ENCODE measurements around the gene LRFN3.
"Not testable (repeated sequence)": the region's sequence is repeated elsewhere in the genome, so short reads cannot be mapped to it uniquely, and the experiment has no call there.

LRFN3 gene

DNA sequence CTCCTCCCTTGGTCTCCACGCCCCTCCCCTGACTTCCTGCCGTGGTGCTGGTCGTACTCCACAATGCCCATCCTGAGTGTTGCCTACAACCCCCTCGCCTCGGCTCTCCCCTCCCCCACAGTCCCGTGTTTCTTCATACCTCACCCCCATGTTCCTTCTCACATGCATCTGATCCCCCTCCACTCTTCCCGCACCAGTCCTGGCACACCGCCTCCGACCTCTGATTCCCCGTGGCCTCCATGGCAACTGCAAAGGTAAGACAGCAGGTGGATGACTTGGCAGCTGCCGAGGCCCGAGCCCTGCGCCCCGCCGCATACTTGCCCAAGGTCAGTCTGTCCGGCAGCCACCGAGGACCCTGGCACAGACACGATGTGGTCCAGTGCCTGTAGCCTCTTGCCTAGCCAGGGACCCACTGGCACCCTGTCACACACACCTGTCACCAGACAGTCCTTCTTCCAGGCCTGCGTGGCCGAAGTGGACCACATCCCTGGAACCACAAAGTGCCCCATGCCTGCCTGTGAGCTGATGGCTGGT, 42.7 kb downstream of the LRFN3 start:
- no peak for ATAC-seq
- no peak for TF ChIP-seq RARB (CRISPR knock-in tag; IDR thresholded peaks at IDR 0.05)
- TF ChIP-seq, protein P1, sequence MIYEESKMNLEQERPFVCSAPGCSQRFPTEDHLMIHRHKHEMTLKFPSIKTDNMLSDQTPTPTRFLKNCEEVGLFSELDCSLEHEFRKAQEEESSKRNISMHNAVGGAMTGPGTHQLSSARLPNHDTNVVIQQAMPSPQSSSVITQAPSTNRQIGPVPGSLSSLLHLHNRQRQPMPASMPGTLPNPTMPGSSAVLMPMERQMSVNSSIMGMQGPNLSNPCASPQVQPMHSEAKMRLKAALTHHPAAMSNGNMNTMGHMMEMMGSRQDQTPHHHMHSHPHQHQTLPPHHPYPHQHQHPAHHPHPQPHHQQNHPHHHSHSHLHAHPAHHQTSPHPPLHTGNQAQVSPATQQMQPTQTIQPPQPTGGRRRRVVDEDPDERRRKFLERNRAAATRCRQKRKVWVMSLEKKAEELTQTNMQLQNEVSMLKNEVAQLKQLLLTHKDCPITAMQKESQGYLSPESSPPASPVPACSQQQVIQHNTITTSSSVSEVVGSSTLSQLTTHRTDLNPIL (CRISPR knock-in tag; IDR thresholded peaks at IDR 0.05; ENCODE audit: low read depth) = no peak
- no peak for TF ChIP-seq ARNTL (CRISPR knock-in tag; IDR thresholded peaks at IDR 0.05; ENCODE audit: borderline replicate concordance, low read depth)
- no peak for TF ChIP-seq ISL1 (CRISPR knock-in tag; IDR thresholded peaks at IDR 0.05)
- TF ChIP-seq, protein P2, sequence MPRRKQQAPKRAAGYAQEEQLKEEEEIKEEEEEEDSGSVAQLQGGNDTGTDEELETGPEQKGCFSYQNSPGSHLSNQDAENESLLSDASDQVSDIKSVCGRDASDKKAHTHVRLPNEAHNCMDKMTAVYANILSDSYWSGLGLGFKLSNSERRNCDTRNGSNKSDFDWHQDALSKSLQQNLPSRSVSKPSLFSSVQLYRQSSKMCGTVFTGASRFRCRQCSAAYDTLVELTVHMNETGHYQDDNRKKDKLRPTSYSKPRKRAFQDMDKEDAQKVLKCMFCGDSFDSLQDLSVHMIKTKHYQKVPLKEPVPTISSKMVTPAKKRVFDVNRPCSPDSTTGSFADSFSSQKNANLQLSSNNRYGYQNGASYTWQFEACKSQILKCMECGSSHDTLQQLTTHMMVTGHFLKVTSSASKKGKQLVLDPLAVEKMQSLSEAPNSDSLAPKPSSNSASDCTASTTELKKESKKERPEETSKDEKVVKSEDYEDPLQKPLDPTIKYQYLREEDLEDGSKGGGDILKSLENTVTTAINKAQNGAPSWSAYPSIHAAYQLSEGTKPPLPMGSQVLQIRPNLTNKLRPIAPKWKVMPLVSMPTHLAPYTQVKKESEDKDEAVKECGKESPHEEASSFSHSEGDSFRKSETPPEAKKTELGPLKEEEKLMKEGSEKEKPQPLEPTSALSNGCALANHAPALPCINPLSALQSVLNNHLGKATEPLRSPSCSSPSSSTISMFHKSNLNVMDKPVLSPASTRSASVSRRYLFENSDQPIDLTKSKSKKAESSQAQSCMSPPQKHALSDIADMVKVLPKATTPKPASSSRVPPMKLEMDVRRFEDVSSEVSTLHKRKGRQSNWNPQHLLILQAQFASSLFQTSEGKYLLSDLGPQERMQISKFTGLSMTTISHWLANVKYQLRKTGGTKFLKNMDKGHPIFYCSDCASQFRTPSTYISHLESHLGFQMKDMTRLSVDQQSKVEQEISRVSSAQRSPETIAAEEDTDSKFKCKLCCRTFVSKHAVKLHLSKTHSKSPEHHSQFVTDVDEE (CRISPR knock-in tag; IDR thresholded peaks at IDR 0.05) = no peak
- no peak for TF ChIP-seq ZFP30 (CRISPR knock-in tag; IDR thresholded peaks at IDR 0.05)
- TF ChIP-seq ESRRG (CRISPR knock-in tag; IDR thresholded peaks at IDR 0.05) = no peak
- no peak for TF ChIP-seq SNAI2 (CRISPR knock-in tag; IDR thresholded peaks at IDR 0.05)
- no peak for TF ChIP-seq ZFP3 (CRISPR knock-in tag; IDR thresholded peaks at IDR 0.05)
- no peak for TF ChIP-seq OSR1 (CRISPR knock-in tag; IDR thresholded peaks at IDR 0.05)
- no peak for TF ChIP-seq TCF4 (CRISPR knock-in tag; IDR thresholded peaks at IDR 0.05; ENCODE audit: borderline replicate concordance)
- TF ChIP-seq BACH2 (CRISPR knock-in tag; IDR thresholded peaks at IDR 0.05; ENCODE audit: borderline replicate concordance) = no peak
- TF ChIP-seq, protein P3, sequence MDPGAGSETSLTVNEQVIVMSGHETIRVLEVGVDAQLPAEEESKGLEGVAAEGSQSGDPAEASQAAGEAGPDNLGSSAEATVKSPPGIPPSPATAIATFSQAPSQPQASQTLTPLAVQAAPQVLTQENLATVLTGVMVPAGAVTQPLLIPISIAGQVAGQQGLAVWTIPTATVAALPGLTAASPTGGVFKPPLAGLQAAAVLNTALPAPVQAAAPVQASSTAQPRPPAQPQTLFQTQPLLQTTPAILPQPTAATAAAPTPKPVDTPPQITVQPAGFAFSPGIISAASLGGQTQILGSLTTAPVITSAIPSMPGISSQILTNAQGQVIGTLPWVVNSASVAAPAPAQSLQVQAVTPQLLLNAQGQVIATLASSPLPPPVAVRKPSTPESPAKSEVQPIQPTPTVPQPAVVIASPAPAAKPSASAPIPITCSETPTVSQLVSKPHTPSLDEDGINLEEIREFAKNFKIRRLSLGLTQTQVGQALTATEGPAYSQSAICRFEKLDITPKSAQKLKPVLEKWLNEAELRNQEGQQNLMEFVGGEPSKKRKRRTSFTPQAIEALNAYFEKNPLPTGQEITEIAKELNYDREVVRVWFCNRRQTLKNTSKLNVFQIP (CRISPR knock-in tag; IDR thresholded peaks at IDR 0.05; ENCODE audit: borderline replicate concordance, low read depth) = no peak
- TF ChIP-seq ZNF8 (CRISPR knock-in tag; IDR thresholded peaks at IDR 0.05) = no peak
- TF ChIP-seq ZNF70 (CRISPR knock-in tag; IDR thresholded peaks at IDR 0.05) = no peak

DNA sequence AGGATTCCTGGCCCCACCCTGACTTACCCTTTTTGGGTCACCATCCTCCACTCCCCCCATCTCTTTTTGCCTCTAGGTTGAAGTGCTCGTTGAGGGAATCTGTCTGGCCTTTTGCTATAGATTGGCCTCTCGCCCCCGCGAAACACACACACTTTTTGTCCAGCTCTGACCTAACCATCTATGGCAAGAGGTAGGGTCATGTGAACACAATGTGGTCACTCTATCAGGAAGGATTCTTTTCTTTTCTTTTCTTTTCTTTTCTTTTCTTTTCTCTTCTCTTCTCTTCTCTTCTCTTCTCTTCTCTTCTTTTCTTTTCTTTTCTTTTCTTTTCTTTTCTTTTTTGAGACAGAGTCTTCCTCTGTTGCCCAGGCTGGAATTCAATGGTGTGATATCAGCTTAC, 44.8 kb downstream of the LRFN3 start:
- not testable (repeated sequence) for ATAC-seq

DNA sequence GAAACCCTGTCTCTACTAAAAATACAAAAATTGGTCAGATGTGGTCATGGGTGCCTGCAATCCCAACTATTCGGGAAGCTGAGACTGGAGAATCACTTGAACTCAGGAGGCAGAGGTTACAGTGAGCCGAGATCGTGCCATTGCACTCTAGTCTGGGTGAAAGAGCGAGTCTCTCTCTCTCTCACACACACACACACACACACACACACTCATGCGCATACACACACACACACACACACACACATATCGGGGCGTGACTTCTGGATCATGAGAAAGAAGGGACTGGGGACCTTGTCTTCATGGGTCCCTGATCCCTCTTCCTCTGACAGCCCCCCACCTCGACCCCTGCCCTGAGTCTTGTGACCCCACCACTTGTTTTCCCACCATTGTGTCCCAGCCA, 47.0 kb downstream of the LRFN3 start:
- no peak for ATAC-seq
- TF ChIP-seq ZFP3 (CRISPR knock-in tag; IDR thresholded peaks at IDR 0.05) (no peak), SNAI2 (CRISPR knock-in tag; IDR thresholded peaks at IDR 0.05) (no peak), PPARA (CRISPR knock-in tag; IDR thresholded peaks at IDR 0.05; ENCODE audit: borderline replicate concordance) (no peak), ZNF70 (CRISPR knock-in tag; IDR thresholded peaks at IDR 0.05) (no peak), GLIS3 (CRISPR knock-in tag; IDR thresholded peaks at IDR 0.05) (no peak), TCF4 (CRISPR knock-in tag; IDR thresholded peaks at IDR 0.05; ENCODE audit: borderline replicate concordance) (no peak), BACH2 (CRISPR knock-in tag; IDR thresholded peaks at IDR 0.05; ENCODE audit: borderline replicate concordance) (no peak), RARB (CRISPR knock-in tag; IDR thresholded peaks at IDR 0.05) (no peak), ISL1 (CRISPR knock-in tag; IDR thresholded peaks at IDR 0.05) (no peak), ARNTL (CRISPR knock-in tag; IDR thresholded peaks at IDR 0.05; ENCODE audit: borderline replicate concordance, low read depth) (no peak), ZNF8 (CRISPR knock-in tag; IDR thresholded peaks at IDR 0.05) (no peak), ZC3H10 (CRISPR knock-in tag; IDR thresholded peaks at IDR 0.05) (no peak), CSDC2 (CRISPR knock-in tag; IDR thresholded peaks at IDR 0.05) (no peak), ZNF565 (CRISPR knock-in tag; conservative IDR thresholded peaks at IDR 0.05; ENCODE audit: low read depth) (no peak), ESRRG (CRISPR knock-in tag; IDR thresholded peaks at IDR 0.05) (no peak)
- TF ChIP-seq, protein P4, sequence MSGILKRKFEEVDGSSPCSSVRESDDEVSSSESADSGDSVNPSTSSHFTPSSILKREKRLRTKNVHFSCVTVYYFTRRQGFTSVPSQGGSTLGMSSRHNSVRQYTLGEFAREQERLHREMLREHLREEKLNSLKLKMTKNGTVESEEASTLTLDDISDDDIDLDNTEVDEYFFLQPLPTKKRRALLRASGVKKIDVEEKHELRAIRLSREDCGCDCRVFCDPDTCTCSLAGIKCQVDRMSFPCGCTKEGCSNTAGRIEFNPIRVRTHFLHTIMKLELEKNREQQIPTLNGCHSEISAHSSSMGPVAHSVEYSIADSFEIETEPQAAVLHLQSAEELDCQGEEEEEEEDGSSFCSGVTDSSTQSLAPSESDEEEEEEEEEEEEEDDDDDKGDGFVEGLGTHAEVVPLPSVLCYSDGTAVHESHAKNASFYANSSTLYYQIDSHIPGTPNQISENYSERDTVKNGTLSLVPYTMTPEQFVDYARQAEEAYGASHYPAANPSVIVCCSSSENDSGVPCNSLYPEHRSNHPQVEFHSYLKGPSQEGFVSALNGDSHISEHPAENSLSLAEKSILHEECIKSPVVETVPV (CRISPR knock-in tag; IDR thresholded peaks at IDR 0.05) = no peak
- TF ChIP-seq, protein P1 (CRISPR knock-in tag; IDR thresholded peaks at IDR 0.05; ENCODE audit: low read depth) = no peak

All from SK-N-SH treated with all-trans-retinoic acid at 6 μM for 48 hours (cell line).